LNCaP clone FGC (cell line): ENCODE data around the gene ALPG.

ENCODE experiments used
- DNase-seq: peaks from one replicate; pipeline ENCODE4 v3.0.0-alpha.2; 2011; ENCODE audit warnings: low read depth
- H3K4me3 ChIP-seq: 2 replicates; pipeline ENCODE4 v1.5.1; 2011; ENCODE audit warnings: mild to moderate bottlenecking, low read depth, low read length, control low read depth
- CTCF ChIP-seq: IDR thresholded peaks from 2 replicates; pipeline ENCODE4 v1.5.1; 2012; ENCODE audit warnings: mild to moderate bottlenecking; ENCODE audit not compliant: control insufficient read depth, insufficient read depth; ENCODE audit errors: extremely low read depth

The ALPG gene

GRCh38 chr2:232434563-232435374 is 28.1 kb downstream of the ALPG start:
- no peak overlapping the region for H3K4me3 ChIP-seq
- no peak for TF ChIP-seq CTCF
- DNase-seq: no peak

- DNase-seq: no peak
- TF ChIP-seq CTCF: no peak
- H3K4me3 ChIP-seq: no peak overlapping the region
These were observed 28.7 kb downstream of the ALPG start for GRCh38 chr2:232435375-232435648.

GRCh38 chr2:232435805-232436204 is 29.2 kb downstream of the ALPG start:
- no peak for TF ChIP-seq CTCF
- DNase-seq: no peak
- no peak overlapping the region for H3K4me3 ChIP-seq

- TF ChIP-seq CTCF: no peak
- H3K4me3 ChIP-seq: no peak overlapping the region
- no peak for DNase-seq
These were observed 29.9 kb downstream of the ALPG start for GRCh38 chr2:232436381-232437194.

GRCh38 chr2:232437195-232437571 is 30.5 kb downstream of the ALPG start:
- H3K4me3 ChIP-seq: no peak overlapping the region
- TF ChIP-seq CTCF: no peak
- no peak for DNase-seq

GRCh38 chr2:232438091-232438490 is 31.4 kb downstream of the ALPG start:
- TF ChIP-seq CTCF: no peak
- DNase-seq: no peak
- no peak overlapping the region for H3K4me3 ChIP-seq
